Measurements from ENCODE around the gene IL10RA. TPM values are rescaled to one million over a fixed set of nuclear protein-coding genes. Genes with fewer than 3 reads are reported as not detected.

The IL10RA gene
- total and polyA plus RNA-seq, 9 of the 15 experiments (the other 6 are each of a cell fraction or from before 2014, with no cell fraction given) = 0.17 to 17.3 (median 2.9) TPM

GRCh38 chr11:117985953-117986887 lies at the start of gene IL10RA (continued):
- no peak for TF ChIP-seq CHD4 (IDR thresholded peaks at IDR 0.05; ENCODE audit: insufficient read depth, insufficient replicate concordance, low read depth, low read length, poor library complexity, severe bottlenecking)
- no peak for TF ChIP-seq ZNF79 (CRISPR knock-in tag; IDR thresholded peaks at IDR 0.05; ENCODE audit: low read depth)
- TF ChIP-seq SRSF9 (IDR thresholded peaks at IDR 0.05; ENCODE audit: borderline replicate concordance, low read depth, low read length) = no peak
- peak; percentile 68 for TF ChIP-seq RNF2 (IDR thresholded peaks at IDR 0.05)
- peak; percentile 92 for TF ChIP-seq EP400 (IDR thresholded peaks at IDR 0.05)
- TF ChIP-seq ZNF280A (IDR thresholded peaks at IDR 0.05; ENCODE audit: low read depth, partially characterized antibody) = no peak
- TF ChIP-seq ZBTB11 (CRISPR knock-in tag; IDR thresholded peaks at IDR 0.05) = peak in 1 of 3 experiments; percentile 58; a peak in 2 of 6 replicates
- no peak for TF ChIP-seq XRCC3 (IDR thresholded peaks at IDR 0.05)
- no peak for TF ChIP-seq DIDO1 (tag; IDR thresholded peaks at IDR 0.05; ENCODE audit: low read depth)
- TF ChIP-seq ZNF232 (CRISPR knock-in tag; IDR thresholded peaks at IDR 0.05) = peak; percentile 99
- TF ChIP-seq CBX1 (IDR thresholded peaks at IDR 0.05; ENCODE audit: low read depth) = peak; percentile 33; the same call in 1 of the 2 replicates
- no peak for TF ChIP-seq ZBTB9 (CRISPR knock-in tag; IDR thresholded peaks at IDR 0.05)
- TF ChIP-seq HMG20A (CRISPR knock-in tag; conservative IDR thresholded peaks at IDR 0.05) = no peak
- TF ChIP-seq CHCHD3 (CRISPR knock-in tag; IDR thresholded peaks at IDR 0.05) = no peak
- no peak for TF ChIP-seq HES1 (IDR thresholded peaks at IDR 0.05; ENCODE audit: low read depth)
- no peak for TF ChIP-seq HDAC6 (IDR thresholded peaks at IDR 0.05; ENCODE audit: low read depth, low read length)
- no peak for TF ChIP-seq SMARCA5 (IDR thresholded peaks at IDR 0.05)
- TF ChIP-seq ZNF12 (CRISPR knock-in tag; IDR thresholded peaks at IDR 0.05) = no peak
